ENCODE results near the gene C11orf52.

DNA sequence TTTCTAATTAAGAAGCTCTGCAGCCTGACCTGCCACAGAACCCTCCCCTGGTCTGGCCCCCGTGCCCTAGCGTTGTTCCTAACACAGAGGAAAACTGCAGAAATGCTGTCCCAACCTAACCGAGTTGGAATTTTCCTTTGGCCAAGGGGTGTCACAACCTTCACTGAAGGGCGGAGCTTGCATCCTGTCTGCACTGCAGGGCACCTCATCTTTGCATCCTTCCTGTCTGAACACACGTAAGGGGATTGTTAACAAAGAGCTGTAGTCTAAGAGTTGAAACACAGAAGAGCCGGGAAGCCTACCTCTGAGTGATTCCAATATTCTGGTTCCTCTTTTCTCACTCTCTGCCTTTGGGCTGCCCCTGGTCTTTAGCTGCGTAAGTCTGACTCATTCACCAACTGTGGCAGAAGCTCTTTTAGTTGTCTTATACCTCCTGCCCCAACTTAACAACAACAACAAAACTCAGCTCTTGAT, 20.0 kb downstream of the C11orf52 start:
- TF ChIP-seq FOXK2 (IDR thresholded peaks at IDR 0.05) (no peak), L3MBTL2 (conservative IDR thresholded peaks at IDR 0.05) (no peak), NFRKB (IDR thresholded peaks at IDR 0.05) (no peak), PKNOX1 (IDR thresholded peaks at IDR 0.05) (no peak), BHLHE40 (IDR thresholded peaks at IDR 0.05; ENCODE audit: borderline replicate concordance) (no peak), ELF4 (IDR thresholded peaks at IDR 0.05) (no peak), ARNT (IDR thresholded peaks at IDR 0.05) (no peak), SP1 (IDR thresholded peaks at IDR 0.05) (no peak)

All from HEK293T (cell line).